Measurements from ENCODE around the gene DAPK1.

- TF ChIP-seq, protein P1, sequence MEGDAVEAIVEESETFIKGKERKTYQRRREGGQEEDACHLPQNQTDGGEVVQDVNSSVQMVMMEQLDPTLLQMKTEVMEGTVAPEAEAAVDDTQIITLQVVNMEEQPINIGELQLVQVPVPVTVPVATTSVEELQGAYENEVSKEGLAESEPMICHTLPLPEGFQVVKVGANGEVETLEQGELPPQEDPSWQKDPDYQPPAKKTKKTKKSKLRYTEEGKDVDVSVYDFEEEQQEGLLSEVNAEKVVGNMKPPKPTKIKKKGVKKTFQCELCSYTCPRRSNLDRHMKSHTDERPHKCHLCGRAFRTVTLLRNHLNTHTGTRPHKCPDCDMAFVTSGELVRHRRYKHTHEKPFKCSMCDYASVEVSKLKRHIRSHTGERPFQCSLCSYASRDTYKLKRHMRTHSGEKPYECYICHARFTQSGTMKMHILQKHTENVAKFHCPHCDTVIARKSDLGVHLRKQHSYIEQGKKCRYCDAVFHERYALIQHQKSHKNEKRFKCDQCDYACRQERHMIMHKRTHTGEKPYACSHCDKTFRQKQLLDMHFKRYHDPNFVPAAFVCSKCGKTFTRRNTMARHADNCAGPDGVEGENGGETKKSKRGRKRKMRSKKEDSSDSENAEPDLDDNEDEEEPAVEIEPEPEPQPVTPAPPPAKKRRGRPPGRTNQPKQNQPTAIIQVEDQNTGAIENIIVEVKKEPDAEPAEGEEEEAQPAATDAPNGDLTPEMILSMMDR (IDR thresholded peaks at IDR 0.05; ENCODE audit: low read depth, low read length, poor library complexity, severe bottlenecking): no peak
- TF ChIP-seq EZH2phosphoT487 (IDR thresholded peaks at IDR 0.05; ENCODE audit: borderline replicate concordance, low read length): no peak
Measured at GRCh38 chr9:87492642-87493041, 5.0 kb upstream of the DAPK1 start.
